ENCODE results near the gene TMIGD1. TPM values are rescaled to one million over a fixed set of nuclear protein-coding genes. Genes with fewer than 3 reads are reported as not detected.

TMIGD1 gene
- total and polyA plus RNA-seq, 10 of the 15 experiments (the other 5 are each of a cell fraction or from before 2014, with no cell fraction given): not detected

DNA sequence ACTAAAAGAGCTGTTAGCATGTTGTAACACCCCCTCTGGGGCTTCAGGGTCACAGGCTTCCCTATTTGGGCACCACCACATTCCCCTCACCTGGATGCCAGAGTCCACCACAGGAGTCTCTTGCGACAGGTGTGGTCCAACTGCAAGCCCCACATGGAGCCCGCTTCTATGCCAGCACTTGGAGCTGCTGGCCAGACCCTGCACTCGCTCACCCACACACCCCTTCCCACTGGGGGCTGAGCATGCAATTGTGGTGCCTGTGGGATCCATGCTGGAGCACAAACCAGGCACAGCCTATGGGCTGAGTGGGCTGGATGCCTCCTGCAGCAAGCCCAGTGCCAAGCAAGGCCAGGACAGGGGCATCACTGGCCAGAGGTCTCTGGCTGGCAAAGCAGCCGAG is 36.1 kb downstream of the TMIGD1 start (continued):
- no peak for TF ChIP-seq HDAC6 (IDR thresholded peaks at IDR 0.05; ENCODE audit: unreplicated experiment)
- no peak for TF ChIP-seq MEF2B (IDR thresholded peaks at IDR 0.05; ENCODE audit: partially characterized antibody, poor library complexity, severe bottlenecking)
- no peak for TF ChIP-seq CHD2 (IDR thresholded peaks at IDR 0.05; ENCODE audit: borderline replicate concordance, low read depth, low read length)
- no peak for TF ChIP-seq SMC3 (IDR thresholded peaks at IDR 0.05; ENCODE audit: borderline replicate concordance, low read length)
- TF ChIP-seq SUPT20H (IDR thresholded peaks at IDR 0.05; ENCODE audit: borderline replicate concordance, control insufficient read depth, low read depth, low read length): no peak
- TF ChIP-seq, protein P1, sequence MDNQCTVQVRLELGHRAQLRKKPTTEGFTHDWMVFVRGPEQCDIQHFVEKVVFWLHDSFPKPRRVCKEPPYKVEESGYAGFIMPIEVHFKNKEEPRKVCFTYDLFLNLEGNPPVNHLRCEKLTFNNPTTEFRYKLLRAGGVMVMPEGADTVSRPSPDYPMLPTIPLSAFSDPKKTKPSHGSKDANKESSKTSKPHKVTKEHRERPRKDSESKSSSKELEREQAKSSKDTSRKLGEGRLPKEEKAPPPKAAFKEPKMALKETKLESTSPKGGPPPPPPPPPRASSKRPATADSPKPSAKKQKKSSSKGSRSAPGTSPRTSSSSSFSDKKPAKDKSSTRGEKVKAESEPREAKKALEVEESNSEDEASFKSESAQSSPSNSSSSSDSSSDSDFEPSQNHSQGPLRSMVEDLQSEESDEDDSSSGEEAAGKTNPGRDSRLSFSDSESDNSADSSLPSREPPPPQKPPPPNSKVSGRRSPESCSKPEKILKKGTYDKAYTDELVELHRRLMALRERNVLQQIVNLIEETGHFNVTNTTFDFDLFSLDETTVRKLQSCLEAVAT (IDR thresholded peaks at IDR 0.05): no peak

DNA sequence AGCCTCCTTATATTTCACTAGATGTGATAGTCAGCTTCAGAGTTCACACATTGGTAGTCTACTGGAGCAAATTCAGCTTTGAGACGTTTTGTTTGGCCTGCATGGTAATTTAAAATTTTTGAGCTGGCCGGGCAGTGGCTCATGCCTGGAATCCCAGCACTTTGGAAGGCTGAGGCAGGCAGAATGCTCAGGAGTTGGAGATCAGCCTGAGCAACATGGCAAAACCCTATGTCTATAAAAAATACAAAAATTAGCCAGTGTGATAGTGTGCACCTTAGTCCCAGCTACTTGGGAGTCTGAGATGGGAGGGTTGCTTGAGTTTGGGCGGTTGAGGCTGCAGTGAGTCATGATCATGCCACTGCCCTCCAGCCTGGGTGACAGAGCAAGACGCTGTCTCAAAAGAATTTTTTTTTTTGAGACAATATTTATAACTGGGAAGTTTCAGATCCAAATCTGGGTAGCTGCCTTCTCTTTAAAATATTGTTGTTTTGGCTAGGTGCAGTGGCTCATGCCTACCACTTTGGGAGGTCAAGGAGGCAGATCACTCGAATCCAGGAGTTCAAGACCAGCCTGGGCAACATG is 37.3 kb downstream of the TMIGD1 start:
- BruUV-seq (replicated peaks): no TSS peak
- no peak for TF ChIP-seq LARP7 (IDR thresholded peaks at IDR 0.05)
- TF ChIP-seq, protein P2, sequence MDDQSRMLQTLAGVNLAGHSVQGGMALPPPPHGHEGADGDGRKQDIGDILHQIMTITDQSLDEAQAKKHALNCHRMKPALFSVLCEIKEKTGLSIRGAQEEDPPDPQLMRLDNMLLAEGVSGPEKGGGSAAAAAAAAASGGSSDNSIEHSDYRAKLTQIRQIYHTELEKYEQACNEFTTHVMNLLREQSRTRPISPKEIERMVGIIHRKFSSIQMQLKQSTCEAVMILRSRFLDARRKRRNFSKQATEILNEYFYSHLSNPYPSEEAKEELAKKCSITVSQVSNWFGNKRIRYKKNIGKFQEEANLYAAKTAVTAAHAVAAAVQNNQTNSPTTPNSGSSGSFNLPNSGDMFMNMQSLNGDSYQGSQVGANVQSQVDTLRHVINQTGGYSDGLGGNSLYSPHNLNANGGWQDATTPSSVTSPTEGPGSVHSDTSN (IDR thresholded peaks at IDR 0.05; ENCODE audit: insufficient replicate concordance, low read depth, low read length): no peak
- TF ChIP-seq PAX8 (IDR thresholded peaks at IDR 0.05): no peak
- TF ChIP-seq SREBF1 (IDR thresholded peaks at IDR 0.05; ENCODE audit: low read length): no peak
- no peak for TF ChIP-seq FOXK2 (IDR thresholded peaks at IDR 0.05)
- TF ChIP-seq PML (IDR thresholded peaks at IDR 0.05; ENCODE audit: low read length): no peak
- no peak for TF ChIP-seq ZNF207 (IDR thresholded peaks at IDR 0.05; ENCODE audit: borderline replicate concordance)
- TF ChIP-seq ZZZ3 (IDR thresholded peaks at IDR 0.05; ENCODE audit: control insufficient read depth, insufficient read length, low read depth): no peak
- TF ChIP-seq FOS (IDR thresholded peaks at IDR 0.05; ENCODE audit: borderline replicate concordance, extremely low read depth, insufficient read length): no peak
- TF ChIP-seq NBN (IDR thresholded peaks at IDR 0.05): no peak
- no peak for TF ChIP-seq SUZ12 (IDR thresholded peaks at IDR 0.05; ENCODE audit: unreplicated experiment)
- no peak for TF ChIP-seq TARDBP (IDR thresholded peaks at IDR 0.05; ENCODE audit: borderline replicate concordance)
- TF ChIP-seq, protein P3, sequence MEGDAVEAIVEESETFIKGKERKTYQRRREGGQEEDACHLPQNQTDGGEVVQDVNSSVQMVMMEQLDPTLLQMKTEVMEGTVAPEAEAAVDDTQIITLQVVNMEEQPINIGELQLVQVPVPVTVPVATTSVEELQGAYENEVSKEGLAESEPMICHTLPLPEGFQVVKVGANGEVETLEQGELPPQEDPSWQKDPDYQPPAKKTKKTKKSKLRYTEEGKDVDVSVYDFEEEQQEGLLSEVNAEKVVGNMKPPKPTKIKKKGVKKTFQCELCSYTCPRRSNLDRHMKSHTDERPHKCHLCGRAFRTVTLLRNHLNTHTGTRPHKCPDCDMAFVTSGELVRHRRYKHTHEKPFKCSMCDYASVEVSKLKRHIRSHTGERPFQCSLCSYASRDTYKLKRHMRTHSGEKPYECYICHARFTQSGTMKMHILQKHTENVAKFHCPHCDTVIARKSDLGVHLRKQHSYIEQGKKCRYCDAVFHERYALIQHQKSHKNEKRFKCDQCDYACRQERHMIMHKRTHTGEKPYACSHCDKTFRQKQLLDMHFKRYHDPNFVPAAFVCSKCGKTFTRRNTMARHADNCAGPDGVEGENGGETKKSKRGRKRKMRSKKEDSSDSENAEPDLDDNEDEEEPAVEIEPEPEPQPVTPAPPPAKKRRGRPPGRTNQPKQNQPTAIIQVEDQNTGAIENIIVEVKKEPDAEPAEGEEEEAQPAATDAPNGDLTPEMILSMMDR (IDR thresholded peaks at IDR 0.05 in 2 of 3, conservative IDR thresholded peaks at IDR 0.05 in 1 of 3; ENCODE audit: control insufficient read depth in 2 of 3, extremely low read depth in 1 of 3, insufficient read depth in 1 of 3, low read depth in 3 of 3, low read length in 3 of 3): no peak
- no peak for TF ChIP-seq JUNB (IDR thresholded peaks at IDR 0.05)
- no peak for TF ChIP-seq EED (IDR thresholded peaks at IDR 0.05; ENCODE audit: low read depth)

More for the DNA sequence above, 37.3 kb downstream of the TMIGD1 start:
- 33% methylated on average over 5 of the region's 5 CpGs for WGBS (ENCODE audit: insufficient coverage, insufficient replicate concordance, low lambda C conversion rate, missing lambda C conversion rate)
- ChIA-PET SMC1A (ENCODE audit: uncharacterized antibody, unreplicated experiment) (interaction anchor here (1.0 to 1.9 kb wide), 4 partner anchors 10 to 38 kb away, joined by 3 to 8 read pairs (median 4); no protein-coding TSS in a partner anchor), RAD21 (ENCODE audit: unreplicated experiment) (interaction anchor here (0.8 kb wide), 1 partner anchor 40 kb away, joined by 3 read pairs; no protein-coding TSS in a partner anchor), POLR2A (no interaction called here), CTCF (interaction anchor here (1.6 to 1.8 kb wide), 2 partner anchors 11 to 192 kb away, joined by 3 to 5 read pairs; no protein-coding TSS in a partner anchor)
- Histone ChIP-seq H3K4me2 (ENCODE audit: control insufficient read depth, insufficient read depth) (no peak overlapping the region), H3K27ac (ENCODE audit: control insufficient read depth, insufficient read depth) (no peak overlapping the region), H3K36me3 (ENCODE audit: control insufficient read depth in 2 of 2, insufficient read depth in 2 of 2, low read length in 1 of 2) (no peaks in the 10 kb centered on the region), H3K79me2 (ENCODE audit: control insufficient read depth, insufficient read depth, low read length) (peaks cover 1% of the 10 kb centered on the region), H4K20me1 (ENCODE audit: control insufficient read depth, insufficient read depth) (no peaks in the 10 kb centered on the region), H3K4me1 (ENCODE audit: control insufficient read depth, insufficient read depth, low read length) (peaks cover 7% of the 10 kb centered on the region), H3K9me3 (replicated peaks; ENCODE audit: control insufficient read depth, insufficient read depth, low read length) (no peaks in the 10 kb centered on the region; the same call in 1 of the 3 replicates), H3K9ac (ENCODE audit: control insufficient read depth, insufficient read depth, low read length) (no peak overlapping the region), H3K27me3 (replicated peaks in 1 of 2; ENCODE audit: control insufficient read depth in 2 of 2, insufficient read depth in 2 of 2, low read length in 1 of 2) (no peaks in the 10 kb centered on the region), H2AFZ (ENCODE audit: control insufficient read depth, low read depth, low read length) (no peak overlapping the region), H3K4me3 (no peak overlapping the region)
- no peak for FAIRE-seq
- intact Hi-C loops (cut with micrococcal nuclease; ENCODE audit: unreplicated experiment) (no loop called here), in situ Hi-C loops (cut with MboI) (no loop called here)
- no peak for ATAC-seq
- no peak for DNase-seq (ENCODE audit: low read depth, low spot score)

All from GM12878 (cell line).